Smooth muscle cell (in vitro differentiated cells): ENCODE results near the gene DDX31. TPM values are rescaled to one million over a fixed set of nuclear protein-coding genes. Genes with fewer than 3 reads are reported as not detected.

Source experiments
- DNase-seq: peaks from one replicate; lab custom pipeline; 2025; ENCODE audit not compliant: unreplicated experiment; lab: John Stamatoyannopoulos, UW
- H2AFZ ChIP-seq: fragments of 200-600 bp; sonication (generic); 2 replicates; pipeline ENCODE4 v1.6.0; 2016; ENCODE audit warnings: antibody characterized with exemption, low read depth, mild to moderate bottlenecking
- H3F3A ChIP-seq: fragments of 200-600 bp; sonication (generic); 2 replicates; pipeline ENCODE4 v1.6.0; 2017; ENCODE audit warnings: antibody characterized with exemption, low read depth
- H3K27ac ChIP-seq: fragments of 200-600 bp; sonication (generic); 2 replicates; pipeline ENCODE4 v1.5.1; 2016; ENCODE audit warnings: low read depth, mild to moderate bottlenecking
- H3K27me3 ChIP-seq: fragments of 200-600 bp; sonication (generic); 2 replicates; pipeline ENCODE4 v1.6.1; 2016; ENCODE audit warnings: low read depth, mild to moderate bottlenecking
- H3K36me3 ChIP-seq: fragments of 200-600 bp; sonication (generic); 2 replicates; pipeline ENCODE4 v1.5.1; 2016; ENCODE audit warnings: low read depth
- H3K4me1 ChIP-seq: fragments of 200-600 bp; sonication (generic); 2 replicates; pipeline ENCODE4 v1.5.1; 2016; ENCODE audit warnings: low read depth
- H3K4me2 ChIP-seq: fragments of 200-600 bp; sonication (generic); 2 replicates; pipeline ENCODE4 v1.6.0; 2016; ENCODE audit warnings: mild to moderate bottlenecking
- H3K4me3 ChIP-seq: fragments of 200-600 bp; sonication (generic); 2 replicates; pipeline ENCODE4 v1.5.1; 2016; ENCODE audit warnings: mild to moderate bottlenecking
- H3K79me2 ChIP-seq: fragments of 200-600 bp; sonication (generic); 2 replicates; pipeline ENCODE4 v1.6.0; 2016; ENCODE audit warnings: low read depth, mild to moderate bottlenecking
- H3K9ac ChIP-seq: fragments of 200-600 bp; sonication (generic); 2 replicates; pipeline ENCODE4 v1.6.0; 2016; ENCODE audit warnings: low read depth
- H3K9me3 ChIP-seq: fragments of 200-600 bp; sonication (generic); replicated peaks from 2 replicates; pipeline ENCODE4 v1.5.1; 2016; ENCODE audit warnings: low read depth
- H4K20me1 ChIP-seq: fragments of 200-600 bp; sonication (generic); 2 replicates; pipeline ENCODE4 v1.6.0; 2016; ENCODE audit warnings: low read depth
- WGBS: methylation state at CpG from one replicate; pipeline ENCODE4 v1.1.7; 2016; ENCODE audit warnings: low lambda C conversion rate; 5-methylcytosine and 5-hydroxymethylcytosine counted together
- polyA plus RNA-seq: library from polyadenylated mRNA; unstranded; fragments of >200 nt; fragmentation: Nextera tagmentation; extraction: Ambion mirVana; gene quantifications from 2 replicates; pipeline ENCODE4 v1.2.1, GENCODE V29; 2016
- total RNA-seq: library from RNA; depleted of rRNA; stranded (reverse); fragments of >200 nt; gene quantifications from 2 replicates; pipeline ENCODE4 v1.2.3, GENCODE V29; 2014
- TF ChIP-seq, protein P1 (sequence below): fragments of 200-600 bp; sonication (generic); IDR thresholded peaks from 2 replicates; pipeline ENCODE4 v1.5.1; 2017; ENCODE audit warnings: borderline replicate concordance, mild to moderate bottlenecking, antibody characterized with exemption; ENCODE audit not compliant: insufficient read depth, poor library complexity, severe bottlenecking

The DDX31 gene
- total and polyA plus RNA-seq, 2 experiments from 2014 or later, result 5.9 to 11.9 TPM

- no peak overlapping the region for H3K4me2 ChIP-seq
- WGBS, result 90% methylated on average over 23 of the region's 23 CpGs
Measured at GRCh38 chr9:132708769-132709430, 39.1 kb upstream of the DDX31 start.

DNA sequence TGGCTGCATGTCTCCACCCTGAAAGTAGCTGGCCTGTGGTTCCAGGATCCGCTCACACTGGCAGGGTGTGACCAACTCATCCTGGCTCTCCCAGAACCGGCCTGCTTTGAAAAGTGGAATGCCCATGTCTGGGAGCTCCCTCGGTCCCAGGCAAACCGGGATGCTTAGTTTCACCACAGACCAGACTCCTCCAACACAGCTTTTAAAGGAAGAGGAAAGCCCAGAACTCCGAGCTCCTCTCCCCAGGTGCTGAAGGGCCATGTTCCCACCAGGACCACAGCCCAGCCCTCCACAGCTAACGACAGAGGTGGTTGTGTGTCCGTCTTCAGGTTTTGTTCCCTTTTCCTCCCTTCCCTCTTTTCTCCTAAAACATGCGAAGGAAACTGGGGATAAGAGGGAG, 38.5 kb upstream of the DDX31 start:
- Histone ChIP-seq H3F3A (no peaks in the 10 kb centered on the region), H3K9ac (no peak overlapping the region), H3K27ac (no peak overlapping the region), H2AFZ (no peak overlapping the region), H3K27me3 (no peaks in the 10 kb centered on the region), H3K4me3 (no peak overlapping the region), H4K20me1 (no peaks in the 10 kb centered on the region), H3K79me2 (no peaks in the 10 kb centered on the region), H3K9me3 (no peaks in the 10 kb centered on the region), H3K4me1 (no peaks in the 10 kb centered on the region), H3K4me2 (no peak overlapping the region), H3K36me3 (no peaks in the 10 kb centered on the region)
- WGBS, result 92% methylated on average over 8 of the region's 8 CpGs
- no peak for DNase-seq
- TF ChIP-seq, protein P1, sequence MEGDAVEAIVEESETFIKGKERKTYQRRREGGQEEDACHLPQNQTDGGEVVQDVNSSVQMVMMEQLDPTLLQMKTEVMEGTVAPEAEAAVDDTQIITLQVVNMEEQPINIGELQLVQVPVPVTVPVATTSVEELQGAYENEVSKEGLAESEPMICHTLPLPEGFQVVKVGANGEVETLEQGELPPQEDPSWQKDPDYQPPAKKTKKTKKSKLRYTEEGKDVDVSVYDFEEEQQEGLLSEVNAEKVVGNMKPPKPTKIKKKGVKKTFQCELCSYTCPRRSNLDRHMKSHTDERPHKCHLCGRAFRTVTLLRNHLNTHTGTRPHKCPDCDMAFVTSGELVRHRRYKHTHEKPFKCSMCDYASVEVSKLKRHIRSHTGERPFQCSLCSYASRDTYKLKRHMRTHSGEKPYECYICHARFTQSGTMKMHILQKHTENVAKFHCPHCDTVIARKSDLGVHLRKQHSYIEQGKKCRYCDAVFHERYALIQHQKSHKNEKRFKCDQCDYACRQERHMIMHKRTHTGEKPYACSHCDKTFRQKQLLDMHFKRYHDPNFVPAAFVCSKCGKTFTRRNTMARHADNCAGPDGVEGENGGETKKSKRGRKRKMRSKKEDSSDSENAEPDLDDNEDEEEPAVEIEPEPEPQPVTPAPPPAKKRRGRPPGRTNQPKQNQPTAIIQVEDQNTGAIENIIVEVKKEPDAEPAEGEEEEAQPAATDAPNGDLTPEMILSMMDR, result no peak

More at GRCh38 chr9:132708769-132709430, 39.1 kb upstream of the DDX31 start:
- Histone ChIP-seq H3K4me3 (no peak overlapping the region), H3F3A (no peaks in the 10 kb centered on the region), H3K9ac (no peak overlapping the region), H4K20me1 (no peaks in the 10 kb centered on the region), H2AFZ (no peak overlapping the region), H3K27ac (no peak overlapping the region), H3K9me3 (no peaks in the 10 kb centered on the region), H3K79me2 (no peaks in the 10 kb centered on the region), H3K27me3 (no peaks in the 10 kb centered on the region), H3K4me1 (no peaks in the 10 kb centered on the region), H3K36me3 (no peaks in the 10 kb centered on the region)
- TF ChIP-seq, protein P1, result no peak
- DNase-seq, result no peak

DNA sequence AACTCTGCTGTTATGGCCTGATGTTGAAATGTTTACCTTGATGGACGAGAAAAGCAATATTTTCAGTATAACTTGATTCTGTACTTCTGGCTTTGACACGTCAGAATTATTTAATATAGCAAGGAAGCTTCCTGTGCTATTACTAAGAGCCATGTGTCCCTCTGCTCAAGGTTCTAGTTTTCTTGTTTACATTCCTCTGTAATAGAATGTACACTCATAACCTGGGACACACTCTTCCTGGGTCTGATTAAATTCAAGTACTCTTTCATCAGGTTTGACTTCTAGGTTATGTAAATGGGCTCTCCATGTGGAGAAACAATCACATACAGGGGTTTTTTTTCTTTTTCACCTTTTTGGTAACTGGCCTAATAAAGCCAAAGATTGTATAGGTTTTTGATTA, 33.6 kb upstream of the DDX31 start:
- TF ChIP-seq, protein P1, result no peak
- Histone ChIP-seq H4K20me1 (no peaks in the 10 kb centered on the region), H3K4me2 (no peak overlapping the region), H3K4me1 (no peaks in the 10 kb centered on the region), H3K27me3 (no peaks in the 10 kb centered on the region), H3K27ac (no peak overlapping the region), H2AFZ (no peak overlapping the region), H3F3A (no peaks in the 10 kb centered on the region), H3K4me3 (no peak overlapping the region), H3K9me3 (no peaks in the 10 kb centered on the region), H3K79me2 (no peaks in the 10 kb centered on the region), H3K9ac (no peak overlapping the region), H3K36me3 (no peaks in the 10 kb centered on the region)
- WGBS, result 87% methylated on average over 2 of the region's 2 CpGs
- DNase-seq, result no peak

- Histone ChIP-seq H3K9ac (no peak overlapping the region), H3K4me2 (no peak overlapping the region), H4K20me1 (no peaks in the 10 kb centered on the region), H3K4me1 (no peaks in the 10 kb centered on the region), H3K27me3 (no peaks in the 10 kb centered on the region), H2AFZ (no peak overlapping the region), H3F3A (no peaks in the 10 kb centered on the region), H3K27ac (no peak overlapping the region), H3K9me3 (peaks cover 5% of the 10 kb centered on the region), H3K36me3 (no peaks in the 10 kb centered on the region), H3K4me3 (no peak overlapping the region), H3K79me2 (no peaks in the 10 kb centered on the region)
- TF ChIP-seq, protein P1, result no peak
- no peak for DNase-seq
- 86% methylated on average over 1 of the region's 1 CpG for WGBS
Measured at GRCh38 chr9:132702254-132702653, 32.5 kb upstream of the DDX31 start.
